Activated CD8-positive, alpha-beta T cell treated with anti-CD3 and anti-CD28 coated beads, Interleukin-2, amount 10 ng/mL, durations not matched to agents 7 days and 5 days (primary cell): ENCODE data around the gene VIT. TPM values are rescaled to one million over a fixed set of nuclear protein-coding genes. Genes with fewer than 3 reads are reported as not detected.

Experiments used
- ATAC-seq: fragments of 150-1000 bp; cut with Tn5 transposase; one replicate; pipeline ENCODE4 v1.10.0; 2021; ENCODE audit warnings: moderate library complexity
- CTCF ChIA-PET: fragments of 350-600 bp; sonication (Branson Sonifier 250); formaldehyde crosslinking; loops from one replicate; lab custom pipeline; 2021; ENCODE audit warnings: antibody characterized with exemption; lab: Charles Lee
- POLR2A ChIA-PET: fragments of 350-600 bp; sonication (Branson Sonifier 250); formaldehyde crosslinking; loops from one replicate; lab custom pipeline; 2021; ENCODE audit warnings: antibody characterized with exemption; lab: Charles Lee
- DNase-seq: peaks from one replicate; pipeline ENCODE4 v3.0.0-alpha.2; 2020
- H3K27ac Mint-ChIP-seq: one replicate; pipeline ENCODE4 v1.8.0; 2021; ENCODE audit warnings: mild to moderate bottlenecking, mixed read lengths
- H3K27me3 Mint-ChIP-seq: one replicate; pipeline ENCODE4 v1.8.0; 2021; ENCODE audit warnings: low read depth, mixed read lengths
- H3K36me3 Mint-ChIP-seq: one replicate; pipeline ENCODE4 v1.8.0; 2021; ENCODE audit warnings: low read depth, mixed read lengths
- H3K4me1 Mint-ChIP-seq: one replicate; pipeline ENCODE4 v1.8.0; 2021; ENCODE audit warnings: low read depth, mixed read lengths
- H3K4me3 Mint-ChIP-seq: one replicate; pipeline ENCODE4 v1.8.0; 2021; ENCODE audit warnings: mild to moderate bottlenecking, mixed read lengths
- H3K9me3 Mint-ChIP-seq: one replicate; pipeline ENCODE4 v1.8.0; 2022; ENCODE audit warnings: mixed read lengths; ENCODE audit not compliant: insufficient read depth
- total RNA-seq, 2 experiments: library from RNA; stranded (reverse); gene quantifications; one replicate each; pipeline ENCODE4 v1.2.3, GENCODE V29; 2021

VIT gene
- total RNA-seq, 2 experiments from 2014 or later: not detected

DNA sequence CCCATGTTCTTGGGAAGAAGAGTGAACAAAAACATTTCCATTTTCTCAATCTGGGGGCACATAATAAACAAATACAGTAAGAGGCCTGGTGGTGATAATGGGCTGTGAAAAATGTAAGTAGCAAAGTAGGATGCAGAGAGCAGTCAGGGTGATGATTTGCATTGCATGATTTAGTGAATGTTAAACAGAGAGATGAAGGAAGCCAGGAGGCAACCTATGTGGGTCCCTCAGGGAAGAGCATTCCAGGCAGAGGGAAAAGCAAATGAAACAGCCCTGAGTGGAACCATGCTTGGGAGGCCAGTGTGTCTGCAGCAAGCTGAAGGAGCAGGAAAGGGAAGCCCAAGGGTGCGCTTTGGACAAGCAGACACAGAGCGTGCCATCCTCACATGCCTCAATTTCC lies 5.4 kb downstream of the VIT start:
- H3K27ac Mint-ChIP-seq: no peak overlapping the region
- H3K4me3 Mint-ChIP-seq: no peak overlapping the region
- H3K4me1 Mint-ChIP-seq: no peaks in the 10 kb centered on the region
- DNase-seq (no peak), ATAC-seq (no peak)
- H3K9me3 Mint-ChIP-seq: no peaks in the 10 kb centered on the region
- ChIA-PET CTCF (interaction anchor here (1.2 kb wide), 1 partner anchor 38 kb away, joined by 3 read pairs; no protein-coding TSS in a partner anchor), POLR2A (no interaction called here)
- peaks cover 9% of the 10 kb centered on the region for H3K27me3 Mint-ChIP-seq
- no peaks in the 10 kb centered on the region for H3K36me3 Mint-ChIP-seq

- Mint-ChIP-seq H3K9me3 (no peaks in the 10 kb centered on the region), H3K36me3 (no peaks in the 10 kb centered on the region), H3K4me1 (no peaks in the 10 kb centered on the region), H3K4me3 (no peak overlapping the region), H3K27ac (no peak overlapping the region), H3K27me3 (peaks cover 3% of the 10 kb centered on the region)
- no peak for ATAC-seq
- DNase-seq: no peak
- ChIA-PET CTCF (interaction anchor here (1.2 kb wide), 1 partner anchor 39 kb away, joined by 3 read pairs; no protein-coding TSS in a partner anchor), POLR2A (interaction anchor here (0.6 kb wide), 1 partner anchor 153 kb away, joined by 3 read pairs; no protein-coding TSS in a partner anchor)
Measured at GRCh38 chr2:36702781-36703180, 6.3 kb downstream of the VIT start.

DNA sequence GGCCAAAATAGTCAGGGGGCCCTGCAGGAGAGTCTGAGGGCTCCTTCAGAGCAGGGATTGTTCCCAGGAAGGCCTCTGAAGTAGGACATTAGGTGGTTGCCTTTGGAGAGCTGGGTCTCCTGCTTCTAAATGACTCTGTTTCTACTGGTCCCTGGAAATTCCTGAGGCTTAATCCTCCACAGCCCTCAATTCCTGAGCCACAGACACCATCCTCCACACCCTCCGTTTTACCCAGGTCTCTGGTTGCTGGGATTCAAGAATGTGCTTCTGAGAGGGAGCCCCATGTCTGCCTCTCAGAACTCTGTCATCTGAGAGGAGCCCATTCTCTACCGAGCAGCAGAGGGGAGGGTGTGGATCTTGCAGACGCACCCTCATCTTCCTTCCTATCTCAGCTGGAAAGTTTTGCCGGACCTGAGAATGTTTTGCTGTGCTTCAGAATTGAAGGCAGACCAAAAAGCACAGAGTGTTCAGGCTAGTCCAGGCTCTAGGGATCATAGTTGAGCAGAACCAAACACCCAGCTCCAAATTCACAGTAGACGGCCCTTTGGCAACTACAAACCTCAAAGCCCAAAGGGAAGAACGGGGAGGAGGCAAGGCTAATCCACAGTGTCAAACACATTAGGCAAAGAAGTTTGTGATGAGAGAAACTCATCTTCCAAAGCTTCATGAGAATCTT lies 8.1 kb downstream of the VIT start:
- Mint-ChIP-seq H3K4me3 (no peak overlapping the region), H3K9me3 (no peaks in the 10 kb centered on the region), H3K36me3 (no peaks in the 10 kb centered on the region), H3K27ac (no peak overlapping the region), H3K4me1 (no peaks in the 10 kb centered on the region), H3K27me3 (peaks cover 5% of the 10 kb centered on the region)
- ATAC-seq: no peak
- ChIA-PET POLR2A (no interaction called here), CTCF (no interaction called here)
- DNase-seq: no peak

- Mint-ChIP-seq H3K9me3 (peaks cover 1% of the 10 kb centered on the region), H3K4me1 (no peaks in the 10 kb centered on the region), H3K4me3 (no peak overlapping the region), H3K36me3 (no peaks in the 10 kb centered on the region), H3K27me3 (peaks cover 5% of the 10 kb centered on the region), H3K27ac (no peak overlapping the region)
- CTCF ChIA-PET: no interaction called here
- DNase-seq (no peak), ATAC-seq (no peak)
- POLR2A ChIA-PET: no interaction called here
Measured at GRCh38 chr2:36705326-36706020, 9.0 kb downstream of the VIT start.

DNA sequence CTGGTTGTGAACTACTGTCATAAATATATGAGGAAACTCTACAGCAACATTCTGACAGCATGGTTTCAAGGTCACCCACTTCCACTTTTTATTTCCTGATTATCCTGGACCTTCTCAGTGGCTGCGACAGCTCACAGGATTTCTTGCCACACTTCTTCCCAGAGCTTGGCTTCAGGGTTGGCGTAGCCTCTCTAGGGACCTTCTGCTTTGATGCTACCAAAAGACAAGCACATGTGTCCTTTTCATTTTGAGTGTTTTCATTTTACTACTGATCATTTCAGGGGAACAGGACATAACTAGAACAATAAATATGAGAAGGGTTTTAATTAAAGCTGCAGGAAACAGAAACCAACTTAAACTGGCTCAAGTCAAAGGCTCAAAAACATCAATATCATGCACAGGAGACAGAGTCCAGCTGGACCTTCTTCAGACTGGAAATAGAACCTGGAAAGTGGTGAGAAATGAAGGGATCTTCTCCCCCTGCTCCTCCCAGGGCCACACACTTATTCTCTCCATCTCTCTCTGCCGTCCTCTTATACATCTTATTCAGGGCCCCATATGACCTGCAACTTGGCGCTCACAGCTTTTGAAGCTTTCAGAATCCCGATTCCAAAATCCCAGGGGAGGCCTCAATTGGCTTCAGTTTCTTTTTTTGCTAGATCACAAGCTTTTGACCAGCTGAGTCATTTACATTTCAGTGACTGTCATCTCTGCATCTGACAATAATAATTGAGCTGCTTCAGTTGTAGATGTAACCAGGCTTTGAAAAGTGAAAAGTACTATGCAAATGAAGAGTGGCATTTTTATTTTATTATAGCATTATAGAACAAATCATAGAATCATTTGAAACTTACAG lies 9.7 kb downstream of the VIT start:
- Mint-ChIP-seq H3K4me1 (no peaks in the 10 kb centered on the region), H3K27me3 (peaks cover 5% of the 10 kb centered on the region), H3K36me3 (no peaks in the 10 kb centered on the region), H3K27ac (no peak overlapping the region), H3K4me3 (no peak overlapping the region), H3K9me3 (peaks cover 3% of the 10 kb centered on the region)
- CTCF ChIA-PET: no interaction called here
- POLR2A ChIA-PET: no interaction called here
- ATAC-seq (no peak), DNase-seq (no peak)

- ATAC-seq (no peak), DNase-seq (no peak)
- peaks cover 2% of the 10 kb centered on the region for H3K27me3 Mint-ChIP-seq
- POLR2A ChIA-PET: no interaction called here
- no peaks in the 10 kb centered on the region for H3K4me1 Mint-ChIP-seq
- CTCF ChIA-PET: no interaction called here
- no peak overlapping the region for H3K27ac Mint-ChIP-seq
- no peaks in the 10 kb centered on the region for H3K36me3 Mint-ChIP-seq
- peaks cover 3% of the 10 kb centered on the region for H3K9me3 Mint-ChIP-seq
- H3K4me3 Mint-ChIP-seq: no peak overlapping the region
Measured at GRCh38 chr2:36707050-36707449, 10.5 kb downstream of the VIT start.

DNA sequence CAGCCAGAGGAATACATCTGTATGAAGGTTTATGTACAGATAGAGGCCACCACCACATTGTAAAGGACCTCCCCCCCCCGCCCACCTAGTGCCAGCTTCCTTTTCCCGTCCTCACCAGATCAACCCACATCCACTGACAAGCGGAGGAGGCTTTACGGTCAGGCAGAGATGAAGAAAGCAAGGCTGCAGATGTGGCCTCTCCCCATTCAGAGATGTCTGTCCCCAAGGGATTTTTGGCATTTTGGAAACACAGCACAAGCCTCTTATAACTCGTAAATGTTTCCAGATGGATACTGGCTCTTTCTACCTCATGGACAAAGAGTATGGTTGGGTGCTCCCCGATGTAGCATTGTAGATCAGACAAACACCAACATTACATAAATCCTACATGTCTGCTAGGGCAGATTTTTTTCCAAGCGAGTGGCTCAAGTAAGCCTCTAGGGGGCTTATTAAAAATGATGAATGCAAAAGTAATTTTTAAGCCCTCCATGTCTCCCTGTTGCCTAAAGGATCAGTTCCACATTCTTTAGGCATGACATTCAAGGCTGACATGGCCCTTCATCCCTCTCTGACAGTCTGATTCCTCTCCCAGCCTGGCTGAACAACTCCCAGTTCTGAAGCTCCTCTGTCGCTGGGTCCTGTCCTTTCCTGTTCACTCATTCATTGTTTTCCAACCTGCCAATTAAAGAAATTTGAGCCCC lies 11.7 kb downstream of the VIT start:
- H3K27ac Mint-ChIP-seq: no peak overlapping the region
- no peaks in the 10 kb centered on the region for H3K4me1 Mint-ChIP-seq
- H3K27me3 Mint-ChIP-seq: peaks cover 2% of the 10 kb centered on the region
- no peak overlapping the region for H3K4me3 Mint-ChIP-seq
- H3K36me3 Mint-ChIP-seq: no peaks in the 10 kb centered on the region
- ATAC-seq (no peak), DNase-seq (no peak)
- peaks cover 3% of the 10 kb centered on the region for H3K9me3 Mint-ChIP-seq
- CTCF ChIA-PET: no interaction called here
- POLR2A ChIA-PET: no interaction called here

DNA sequence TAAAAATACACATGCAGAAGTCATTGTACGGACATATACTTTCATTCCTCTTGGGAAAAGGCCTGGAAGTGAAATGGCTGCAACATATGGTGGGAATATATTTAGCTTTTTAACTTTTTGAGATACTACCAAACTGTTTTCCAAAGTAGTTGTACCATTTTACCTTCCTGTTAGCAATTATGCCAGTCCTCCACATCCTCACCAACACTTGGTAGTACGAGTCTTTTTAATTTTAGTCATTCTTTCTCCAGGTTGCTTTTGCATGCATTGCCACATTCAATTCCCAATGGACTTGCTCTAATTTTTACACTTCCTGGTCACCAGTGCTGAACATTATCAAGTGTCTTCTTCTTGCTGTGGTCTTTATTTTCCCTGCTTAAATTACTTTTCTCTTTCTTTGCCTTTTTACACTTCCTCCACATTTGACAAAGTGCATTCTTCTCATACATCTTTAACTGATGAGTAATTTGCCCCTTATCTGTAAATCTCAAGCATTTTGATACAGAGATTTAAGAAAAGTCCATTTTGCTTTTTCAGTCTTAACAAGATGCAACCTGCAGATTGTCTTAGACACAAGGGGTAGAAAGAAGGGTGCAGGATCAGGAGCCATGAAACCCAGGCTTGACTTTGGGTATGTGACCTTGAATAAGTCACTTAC lies 14.5 kb downstream of the VIT start:
- Mint-ChIP-seq H3K9me3 (peaks cover 3% of the 10 kb centered on the region), H3K4me1 (no peaks in the 10 kb centered on the region), H3K27me3 (peaks cover 2% of the 10 kb centered on the region), H3K4me3 (no peak overlapping the region), H3K27ac (no peak overlapping the region), H3K36me3 (no peaks in the 10 kb centered on the region)
- POLR2A ChIA-PET: no interaction called here
- ATAC-seq: no peak
- CTCF ChIA-PET: no interaction called here
- DNase-seq: no peak

- no peak for DNase-seq
- H3K27me3 Mint-ChIP-seq: peaks cover 2% of the 10 kb centered on the region
- H3K9me3 Mint-ChIP-seq: peaks cover 3% of the 10 kb centered on the region
- no peaks in the 10 kb centered on the region for H3K4me1 Mint-ChIP-seq
- H3K36me3 Mint-ChIP-seq: no peaks in the 10 kb centered on the region
- ChIA-PET CTCF (no interaction called here), POLR2A (no interaction called here)
- no peak overlapping the region for H3K4me3 Mint-ChIP-seq
- no peak for ATAC-seq
- no peak overlapping the region for H3K27ac Mint-ChIP-seq
Measured at GRCh38 chr2:36711741-36712314, 15.3 kb downstream of the VIT start.

- POLR2A ChIA-PET: no interaction called here
- DNase-seq (no peak), ATAC-seq (no peak)
- peaks cover 2% of the 10 kb centered on the region for H3K27me3 Mint-ChIP-seq
- H3K27ac Mint-ChIP-seq: no peak overlapping the region
- no peak overlapping the region for H3K4me3 Mint-ChIP-seq
- H3K4me1 Mint-ChIP-seq: no peaks in the 10 kb centered on the region
- H3K36me3 Mint-ChIP-seq: no peaks in the 10 kb centered on the region
- CTCF ChIA-PET: no interaction called here
- peaks cover 3% of the 10 kb centered on the region for H3K9me3 Mint-ChIP-seq
Measured at GRCh38 chr2:36713310-36713709, 16.8 kb downstream of the VIT start.

DNA sequence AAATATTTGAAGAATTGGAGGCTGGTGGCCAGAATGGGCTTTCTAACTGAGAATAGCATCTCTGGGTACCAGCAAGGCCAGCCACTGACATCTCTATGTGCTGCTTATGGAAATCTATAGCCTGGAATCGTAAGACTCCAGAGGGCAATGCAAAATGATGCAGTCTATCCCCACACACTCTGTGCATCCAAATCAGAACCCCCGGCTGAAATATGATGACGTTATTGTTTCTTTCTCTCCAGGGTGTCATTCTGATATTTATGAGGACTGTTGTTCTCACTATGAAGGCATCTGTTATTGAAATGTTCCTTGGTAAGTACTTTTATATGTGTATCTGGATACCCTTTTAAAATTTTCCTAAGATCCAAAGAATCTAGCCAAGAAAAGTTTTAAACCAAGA lies 19.6 kb downstream of the VIT start:
- Mint-ChIP-seq H3K27me3 (no peaks in the 10 kb centered on the region), H3K4me1 (no peaks in the 10 kb centered on the region), H3K4me3 (no peak overlapping the region), H3K36me3 (no peaks in the 10 kb centered on the region), H3K9me3 (no peaks in the 10 kb centered on the region), H3K27ac (no peak overlapping the region)
- ATAC-seq: no peak
- CTCF ChIA-PET: no interaction called here
- no peak for DNase-seq
- POLR2A ChIA-PET: no interaction called here
